SKM-1 (cell line): ENCODE data around the gene DMD.

ENCODE experiments used
- DNase-seq: peaks from one replicate; lab custom pipeline; 2025; ENCODE audit not compliant: unreplicated experiment; lab: John Stamatoyannopoulos, UW

Gene DMD

GRCh38 chrX:31260351-31260750 is 1951.0 kb downstream of the DMD start:
- DNase-seq = no peak

- no peak for DNase-seq
Observed at GRCh38 chrX:31258166-31258565, 1953.2 kb downstream of the DMD start.

DNA sequence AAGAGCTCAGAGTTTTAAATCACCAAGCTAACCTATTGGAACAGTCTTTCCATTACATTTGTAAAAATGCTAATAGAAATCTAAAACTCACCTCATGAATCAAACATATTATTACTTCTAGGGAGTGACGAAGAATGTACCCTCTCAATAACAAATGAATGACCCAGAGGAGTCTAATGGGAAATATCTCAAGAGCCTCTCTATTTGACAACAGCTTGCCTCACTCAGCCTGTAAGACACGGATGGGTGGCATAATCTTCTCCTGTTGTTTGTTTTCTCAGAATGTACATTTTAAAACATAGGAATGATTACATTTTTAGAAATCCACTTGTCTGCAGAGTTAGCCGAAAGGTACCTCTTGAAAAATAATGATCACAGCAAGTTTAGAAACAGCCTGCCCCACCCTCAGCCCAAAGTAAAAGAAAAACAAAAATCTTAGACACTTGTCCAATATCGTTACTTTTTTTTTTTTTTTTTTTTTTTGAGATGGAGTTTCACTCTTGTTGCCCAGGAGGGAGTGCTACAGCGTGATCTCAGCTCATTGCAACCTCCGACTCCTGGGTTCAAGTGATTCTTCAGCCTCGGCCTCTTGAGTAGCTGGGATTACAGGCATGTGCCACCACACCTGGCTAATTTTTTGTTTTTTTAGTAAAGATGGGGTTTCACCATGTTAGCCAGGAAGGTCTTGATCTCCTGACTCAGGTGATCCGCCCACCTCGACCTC is 1955.9 kb downstream of the DMD start:
- no peak for DNase-seq

- no peak for DNase-seq
Observed at GRCh38 chrX:31252133-31252532, 1959.2 kb downstream of the DMD start.

GRCh38 chrX:31251336-31251735 is 1960.0 kb downstream of the DMD start:
- DNase-seq = no peak

- no peak for DNase-seq
Observed at GRCh38 chrX:31245714-31246113, 1965.6 kb downstream of the DMD start.

DNA sequence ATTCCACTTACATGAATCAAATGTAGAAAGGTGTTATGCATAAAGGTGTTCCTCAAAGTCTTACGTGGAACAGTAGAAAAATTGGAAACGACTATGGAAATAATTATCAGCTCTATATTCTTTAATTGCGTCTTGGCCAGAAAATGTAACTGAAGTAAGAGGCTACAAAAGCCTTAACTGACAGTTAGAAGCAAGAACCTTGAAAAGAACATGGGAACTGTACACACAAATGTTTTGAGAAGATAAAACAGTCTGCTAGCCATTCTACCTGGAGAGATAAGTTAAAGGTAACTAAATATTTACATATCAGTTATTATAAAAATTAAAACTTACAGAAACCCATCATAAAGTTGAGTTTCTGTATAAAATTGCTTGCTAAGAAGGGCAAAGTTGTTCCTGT is 1967.5 kb downstream of the DMD start:
- DNase-seq = no peak

DNA sequence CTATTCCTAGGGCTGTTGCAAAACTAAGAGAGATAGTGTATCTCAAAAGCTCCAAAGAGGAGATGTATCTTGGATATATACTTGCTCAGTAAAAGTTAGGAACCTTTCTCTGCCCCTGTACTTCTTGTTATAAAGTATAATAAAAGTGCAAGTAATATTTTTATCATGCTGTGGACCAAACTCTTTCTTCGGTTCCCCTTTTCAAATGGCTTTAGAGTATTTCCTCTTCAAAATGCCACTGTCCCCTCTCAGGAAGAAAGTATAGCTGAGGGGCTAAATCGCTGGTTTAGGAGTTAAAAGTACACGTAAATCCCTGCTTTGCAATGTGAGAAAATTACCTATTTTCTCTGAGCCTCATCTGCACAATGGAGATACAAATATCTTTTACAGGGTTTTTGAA is 1970.4 kb downstream of the DMD start:
- DNase-seq = no peak

DNA sequence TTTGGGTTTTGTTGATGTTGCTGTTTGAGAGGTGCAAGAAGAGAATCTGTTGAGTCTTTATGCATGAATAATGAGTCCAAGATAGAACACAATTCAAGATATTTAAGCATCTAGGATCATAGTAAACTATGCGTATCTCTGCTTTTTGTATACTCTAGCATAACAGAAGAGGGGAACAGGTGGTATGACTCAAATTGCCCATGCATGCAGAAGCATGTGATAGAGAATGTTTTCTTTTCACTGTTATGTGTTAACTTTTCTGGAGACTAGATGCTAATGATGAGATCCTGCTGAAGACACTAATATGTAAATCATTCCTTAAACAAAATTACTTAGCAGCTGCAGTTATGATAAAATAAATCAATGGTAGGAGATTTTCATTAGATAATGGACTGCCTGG is 1974.2 kb downstream of the DMD start:
- DNase-seq = no peak

GRCh38 chrX:31236231-31236630 is 1975.1 kb downstream of the DMD start:
- no peak for DNase-seq

- no peak for DNase-seq
Observed at GRCh38 chrX:31233941-31234496, 1977.3 kb downstream of the DMD start.

DNA sequence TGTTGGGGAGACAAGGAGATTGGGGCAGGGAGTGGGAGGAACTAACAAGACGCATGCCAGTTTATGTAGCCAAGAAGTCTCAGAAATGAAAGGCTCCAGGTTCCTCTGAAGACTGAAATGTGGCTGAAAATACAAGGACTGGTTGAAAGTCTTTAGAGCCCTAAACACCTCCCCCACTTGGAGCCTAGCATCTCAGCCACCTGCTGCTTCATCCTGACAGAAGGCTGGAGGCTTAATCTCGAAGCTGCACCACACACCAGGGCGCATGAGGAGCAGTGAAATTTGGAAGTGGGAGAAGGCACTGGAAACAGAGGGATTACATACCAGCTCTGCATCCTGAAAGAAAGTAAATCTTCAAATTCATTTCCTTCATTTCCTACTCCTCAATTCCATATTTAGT is 1978.8 kb downstream of the DMD start:
- no peak for DNase-seq

- DNase-seq = peak; percentile 30
Observed at GRCh38 chrX:31228909-31229308, 1982.4 kb downstream of the DMD start.

GRCh38 chrX:31228415-31228832 is 1982.9 kb downstream of the DMD start:
- DNase-seq = no peak

DNA sequence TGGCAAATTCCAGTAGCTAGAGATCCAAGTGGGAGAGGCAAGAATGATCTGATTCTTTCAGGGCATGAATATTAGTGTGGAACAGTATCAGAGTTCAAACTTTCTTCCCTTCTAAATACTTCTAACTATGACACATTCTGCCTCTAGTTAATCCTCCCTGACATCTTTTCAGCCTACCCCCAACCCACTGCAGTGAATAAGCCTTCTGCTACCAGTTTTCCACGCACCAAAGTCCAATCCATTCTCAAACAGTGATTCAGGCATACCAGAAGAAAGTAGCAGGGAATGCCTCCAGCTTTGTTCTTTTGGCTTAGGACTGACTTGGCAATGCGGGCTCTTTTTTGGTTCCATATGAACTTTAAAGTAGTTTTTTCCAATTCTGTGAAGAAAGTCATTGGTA is 1984.1 kb downstream of the DMD start:
- DNase-seq = no peak

- no peak for DNase-seq
Observed at GRCh38 chrX:31225819-31226218, 1985.5 kb downstream of the DMD start.

- no peak for DNase-seq
Observed at GRCh38 chrX:31224381-31225012, 1986.9 kb downstream of the DMD start.

DNA sequence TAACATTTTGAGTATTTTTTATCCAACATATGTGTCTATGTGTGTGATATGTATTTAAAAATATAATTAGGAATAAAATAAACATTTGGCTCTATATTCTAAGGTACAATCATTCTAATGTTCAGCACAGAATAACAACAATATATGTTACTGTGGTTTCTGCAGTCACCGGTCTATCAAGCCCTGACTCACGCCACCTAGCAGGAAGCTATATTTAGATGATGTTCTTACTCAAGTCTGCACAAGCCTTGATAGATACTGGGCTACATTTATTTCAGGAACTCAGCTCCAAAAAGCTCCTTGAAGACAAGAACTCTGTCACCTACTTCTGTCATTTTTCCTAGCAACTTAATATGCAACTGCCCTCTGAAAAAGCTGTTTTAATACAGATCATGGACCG is 1987.5 kb downstream of the DMD start:
- DNase-seq = peak; percentile 1

- DNase-seq = no peak
Observed at GRCh38 chrX:31222946-31223345, 1988.4 kb downstream of the DMD start.

GRCh38 chrX:31219174-31219573 is 1992.2 kb downstream of the DMD start:
- no peak for DNase-seq

- no peak for DNase-seq
Observed at GRCh38 chrX:31217084-31217483, 1994.3 kb downstream of the DMD start.

- no peak for DNase-seq
Observed at GRCh38 chrX:31215277-31215815, 1996.0 kb downstream of the DMD start.
